Tibial artery (tissue), 4 donors: Measurements from ENCODE around the gene CFAP53.
A peak's percentile ranks its signal among the peaks of the same experiment; 100 is the strongest.

Source experiments
- DNase-seq, 2 donors: peaks; one replicate each; pipeline ENCODE4 v3.0.0-alpha.2; 2019
- H3K27ac ChIP-seq, 2 donors: fragments of 200-600 bp; sonication (generic) in 1 of 2; 1 replicate in 1 of 2; 2 replicates in 1 of 2; pipeline ENCODE4 v1.5.1; 2018 to 2019; ENCODE audit warnings: mild to moderate bottlenecking in 1 of 2
- H3K27me3 ChIP-seq, 2 donors: fragments of 200-600 bp; sonication (generic) in 1 of 2; one replicate each; pipeline versions ENCODE4 v1.5.1 to v1.6.0; 2016 to 2019
- H3K36me3 ChIP-seq, 3 donors: fragments of 200-600 bp; sonication (generic) in 2 of 3; one replicate each; pipeline ENCODE4 v1.5.1; 2016 to 2019; ENCODE audit warnings: mild to moderate bottlenecking in 2 of 3
- H3K4me1 ChIP-seq, 4 donors: fragments of 200-600 bp; sonication (generic) in 2 of 4; 1 replicate in 3 of 4; 2 replicates in 1 of 4; pipeline ENCODE4 v1.5.1; 2016 to 2019
- H3K4me3 ChIP-seq, 2 donors: fragments of 200-600 bp; sonication (generic) in 1 of 2; 1 replicate in 1 of 2; 2 replicates in 1 of 2; pipeline ENCODE4 v1.5.1; 2018 to 2019; ENCODE audit warnings: mild to moderate bottlenecking in 2 of 2
- H3K9me3 ChIP-seq, 3 donors: fragments of 200-600 bp; sonication (generic) in 1 of 3; one replicate each; pipeline ENCODE4 v1.5.1; 2016 to 2019
- CTCF ChIP-seq, 2 experiments: fragments of 200-600 bp in 1 of 2; fragments of 450-650 bp in 1 of 2; IDR thresholded peaks; one replicate each; pipeline ENCODE4 v1.5.1; 2017 to 2019; ENCODE audit warnings: antibody characterized with exemption in 2 of 2, mild to moderate bottlenecking in 1 of 2, moderate library complexity in 1 of 2
- intact Hi-C: fragments of 100-400 bp; cut with DNase I; formaldehyde crosslinking; loops from one replicate; pipeline ENCODE4 v1.15.0; 2023; ENCODE audit warnings: low total_unique reads

Gene CFAP53

DNA sequence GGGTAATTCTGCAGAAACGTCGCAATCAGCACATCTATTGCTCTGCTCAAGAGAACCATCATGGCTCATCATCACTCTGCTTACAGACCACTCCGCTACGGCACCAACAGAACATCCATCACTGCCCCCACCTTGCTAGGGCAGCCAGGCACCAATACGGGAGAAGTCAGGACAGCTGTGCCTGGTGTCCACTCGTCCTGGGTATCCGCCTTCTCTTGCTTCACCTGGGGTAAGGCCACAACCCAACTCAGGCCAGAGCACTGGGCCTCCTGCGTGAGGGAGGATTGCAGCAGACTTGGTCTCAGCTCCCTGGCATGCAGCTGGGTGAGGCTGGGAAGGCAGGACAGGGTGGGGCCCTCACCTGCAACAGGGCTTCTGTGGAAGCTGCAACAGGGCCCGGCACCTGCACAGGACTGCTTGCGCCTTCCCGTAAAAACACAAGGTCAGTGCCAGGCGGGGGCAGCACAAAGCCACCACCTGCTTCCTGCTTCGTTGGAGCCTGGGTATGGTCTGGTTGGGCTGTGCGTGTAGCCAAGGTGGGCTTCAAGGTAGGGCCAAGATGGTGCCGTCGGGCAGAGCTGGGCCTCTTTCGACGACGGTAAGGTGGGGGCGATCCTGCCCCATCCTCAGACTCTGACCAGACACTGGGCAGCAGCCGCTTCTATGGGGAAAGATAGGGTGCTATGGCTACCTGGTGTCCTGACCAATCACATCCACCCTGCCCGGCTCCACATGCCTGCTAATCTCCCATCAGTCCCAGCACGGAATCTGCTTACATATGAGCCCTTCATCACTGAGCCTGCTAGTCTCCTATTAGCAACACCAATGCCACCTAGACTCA is 7.1 kb upstream of the CFAP53 start:
- TF ChIP-seq CTCF (IDR thresholded peaks at IDR 0.05) = no peak
- H3K4me3 ChIP-seq = no peak overlapping the region
- H3K36me3 ChIP-seq = peaks cover 77 to 90% (median 86%) of the 10 kb centered on the region in 3 donors
- H3K27ac ChIP-seq = no peak overlapping the region
- no peak for DNase-seq
- intact Hi-C loops = no loop called here
- no peaks in the 10 kb centered on the region for H3K4me1 ChIP-seq
- no peaks in the 10 kb centered on the region for H3K9me3 ChIP-seq
- H3K27me3 ChIP-seq = no peaks in the 10 kb centered on the region

DNA sequence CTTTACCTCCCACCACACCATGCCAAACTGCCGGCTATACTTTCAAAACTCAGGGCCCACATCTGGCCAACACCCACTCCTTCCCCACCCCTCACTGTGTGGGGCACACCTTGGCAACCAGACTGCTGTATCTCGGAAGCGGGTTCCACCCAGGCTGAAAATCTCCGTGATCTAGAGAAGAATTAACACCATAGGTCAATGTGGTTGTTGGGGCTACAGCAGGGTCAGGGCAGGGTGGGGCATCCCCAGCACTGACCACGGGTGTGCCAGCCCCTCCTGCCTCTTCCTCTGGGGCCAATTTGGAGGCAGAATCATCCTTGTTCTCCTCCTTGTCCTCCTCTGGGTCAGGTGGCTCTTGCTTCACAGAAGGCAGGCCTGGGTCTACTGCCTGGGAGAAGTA is 6.3 kb upstream of the CFAP53 start:
- intact Hi-C loops = no loop called here
- H3K9me3 ChIP-seq = no peaks in the 10 kb centered on the region
- H3K36me3 ChIP-seq = peaks cover 77 to 86% (median 84%) of the 10 kb centered on the region in 3 donors
- TF ChIP-seq CTCF (IDR thresholded peaks at IDR 0.05) = no peak
- H3K27ac ChIP-seq = no peak overlapping the region
- H3K27me3 ChIP-seq = no peaks in the 10 kb centered on the region
- H3K4me1 ChIP-seq = no peaks in the 10 kb centered on the region
- no peak for DNase-seq
- H3K4me3 ChIP-seq = no peak overlapping the region

- H3K9me3 ChIP-seq = no peaks in the 10 kb centered on the region
- peak overlapping the region; percentile 48 to 63 for H3K4me3 ChIP-seq
- TF ChIP-seq CTCF (IDR thresholded peaks at IDR 0.05) = peak; percentile 63 to 64
- peaks cover 0 to 15% (median 9%) of the 10 kb centered on the region in 4 donors for H3K4me1 ChIP-seq
- H3K27ac ChIP-seq = peak overlapping the region; percentile 67 to 76
- H3K27me3 ChIP-seq = no peaks in the 10 kb centered on the region
- H3K36me3 ChIP-seq = peaks cover 38 to 46% (median 43%) of the 10 kb centered on the region in 3 donors
- peak; percentile 80 to 89 for DNase-seq
- intact Hi-C loops = no loop called here
Observed at GRCh38 chr18:50268022-50268747, 1.9 kb upstream of the CFAP53 start.

- H3K9me3 ChIP-seq = no peaks in the 10 kb centered on the region
- no peaks in the 10 kb centered on the region for H3K36me3 ChIP-seq
- intact Hi-C loops = no loop called here
- H3K27ac ChIP-seq = no peak overlapping the region
- no peak overlapping the region for H3K4me3 ChIP-seq
- DNase-seq = no peak
- no peaks in the 10 kb centered on the region for H3K27me3 ChIP-seq
- no peak for TF ChIP-seq CTCF (IDR thresholded peaks at IDR 0.05)
- H3K4me1 ChIP-seq = peaks cover 0 to 15% (median 9%) of the 10 kb centered on the region in 4 donors
Observed at GRCh38 chr18:50262977-50263376, 3.3 kb downstream of the CFAP53 start.

DNA sequence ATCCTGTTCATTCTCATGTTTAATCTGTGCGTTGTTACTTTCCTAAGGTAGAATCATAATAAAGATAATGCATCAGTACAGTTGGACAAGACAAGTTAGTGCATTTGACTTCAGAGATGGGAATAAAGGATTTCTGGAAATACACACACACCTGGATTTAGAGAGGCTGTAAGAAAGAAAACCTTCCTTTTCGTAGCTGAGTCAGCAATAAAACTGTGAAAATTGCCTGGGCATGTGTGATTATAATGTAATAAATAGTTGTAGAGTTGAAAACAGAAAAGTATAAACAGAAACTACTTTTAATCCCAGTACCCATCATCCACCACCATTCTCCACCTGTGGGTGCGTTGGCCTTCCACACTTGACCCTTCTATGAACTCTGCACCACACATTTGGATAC is 15.4 kb downstream of the CFAP53 start:
- H3K36me3 ChIP-seq = no peaks in the 10 kb centered on the region
- H3K9me3 ChIP-seq = no peaks in the 10 kb centered on the region
- TF ChIP-seq CTCF (IDR thresholded peaks at IDR 0.05) = no peak
- DNase-seq = no peak
- no peak overlapping the region for H3K27ac ChIP-seq
- intact Hi-C loops = no loop called here
- no peaks in the 10 kb centered on the region for H3K4me1 ChIP-seq
- no peak overlapping the region for H3K4me3 ChIP-seq
- no peaks in the 10 kb centered on the region for H3K27me3 ChIP-seq
